ENCODE measurements around the gene THBS3. TPM values are rescaled to one million over a fixed set of nuclear protein-coding genes. Genes with fewer than 3 reads are reported as not detected.
A peak's percentile ranks its signal among the peaks of the same experiment; 100 is the strongest.
"Not testable (repeated sequence)": the region's sequence is repeated elsewhere in the genome, so short reads cannot be mapped to it uniquely, and the experiment has no call there.

The THBS3 gene
- total RNA-seq, 2 experiments from 2014 or later: 25.1 to 26.3 TPM

GRCh38 chr1:155227261-155228095 lies 19.8 kb upstream of the THBS3 start:
- Mint-ChIP-seq H3K4me3 (peak overlapping the region; percentile 95), H3K4me1 (peaks cover 24% of the 10 kb centered on the region), H3K27me3 (no peaks in the 10 kb centered on the region), H3K9me3 (no peaks in the 10 kb centered on the region), H3K36me3 (peaks cover 7% of the 10 kb centered on the region), H3K27ac (peak overlapping the region; percentile 92)
- ATAC-seq (ENCODE audit: low read depth) (peak; percentile 96), DNase-seq (peak; percentile 96)
- POLR2A ChIA-PET: interaction anchor here (0.6 to 2.8 kb wide), 10 partner anchors 10 to 176 kb away, joined by 3 to 32 read pairs (median 13); partner anchors contain the start of genes ADAM15, KRTCAP2, MTX1 and THBS3

GRCh38 chr1:155226910-155227260 lies 19.2 kb upstream of the THBS3 start:
- ATAC-seq (ENCODE audit: low read depth) (peak; percentile 31), DNase-seq (no peak)
- Mint-ChIP-seq H3K27ac (peak overlapping the region; percentile 92), H3K4me3 (peak overlapping the region; percentile 95), H3K36me3 (peaks cover 10% of the 10 kb centered on the region), H3K9me3 (no peaks in the 10 kb centered on the region), H3K27me3 (no peaks in the 10 kb centered on the region), H3K4me1 (peaks cover 24% of the 10 kb centered on the region)
- POLR2A ChIA-PET: interaction anchor here (0.6 to 2.8 kb wide), 11 partner anchors 9 to 176 kb away, joined by 3 to 32 read pairs (median 12); partner anchors contain the start of genes ADAM15, KRTCAP2, MTX1 and THBS3

- peaks cover 10% of the 10 kb centered on the region for H3K36me3 Mint-ChIP-seq
- H3K4me3 Mint-ChIP-seq: peak overlapping the region; percentile 95
- H3K27ac Mint-ChIP-seq: peak overlapping the region; percentile 92
- peaks cover 24% of the 10 kb centered on the region for H3K4me1 Mint-ChIP-seq
- H3K27me3 Mint-ChIP-seq: no peaks in the 10 kb centered on the region
- POLR2A ChIA-PET: interaction anchor here (0.7 to 3.0 kb wide), 11 partner anchors 8 to 175 kb away, joined by 3 to 32 read pairs (median 14); partner anchors contain the start of genes ADAM15, KRTCAP2, MTX1 and THBS3
- no peaks in the 10 kb centered on the region for H3K9me3 Mint-ChIP-seq
- ATAC-seq (ENCODE audit: low read depth) (peak; percentile 46), DNase-seq (peak; percentile 84)
These were observed 18.7 kb upstream of the THBS3 start for GRCh38 chr1:155226188-155226909.

- Mint-ChIP-seq H3K27ac (peak overlapping the region; percentile 92), H3K4me3 (peak overlapping the region; percentile 95), H3K4me1 (peaks cover 24% of the 10 kb centered on the region)
- not testable (repeated sequence) for DNase-seq; ATAC-seq (ENCODE audit: low read depth); H3K27me3 Mint-ChIP-seq; H3K9me3 Mint-ChIP-seq; H3K36me3 Mint-ChIP-seq
- POLR2A ChIA-PET: interaction anchor here (2.0 to 3.0 kb wide), 3 partner anchors 16 to 31 kb away, joined by 8 to 15 read pairs (median 10); partner anchors contain the start of genes MTX1 and THBS3
These were observed 17.7 kb upstream of the THBS3 start for GRCh38 chr1:155225404-155225759.

GRCh38 chr1:155223047-155223446 lies 15.3 kb upstream of the THBS3 start:
- ATAC-seq (ENCODE audit: low read depth): no peak
- peaks cover 13% of the 10 kb centered on the region for H3K36me3 Mint-ChIP-seq
- no peaks in the 10 kb centered on the region for H3K27me3 Mint-ChIP-seq
- no peak for DNase-seq
- H3K9me3 Mint-ChIP-seq: no peaks in the 10 kb centered on the region
- no peak overlapping the region for H3K27ac Mint-ChIP-seq
- H3K4me3 Mint-ChIP-seq: no peak overlapping the region
- POLR2A ChIA-PET: interaction anchor here (0.6 to 3.0 kb wide), 3 partner anchors 14 to 49 kb away, joined by 3 to 15 read pairs (median 3); partner anchors contain the start of genes MTX1 and THBS3
- H3K4me1 Mint-ChIP-seq: peaks cover 36% of the 10 kb centered on the region

- Mint-ChIP-seq H3K4me1 (peaks cover 23% of the 10 kb centered on the region), H3K27ac (peak overlapping the region; percentile 91)
- not testable (repeated sequence) for ATAC-seq (ENCODE audit: low read depth); H3K4me3 Mint-ChIP-seq; H3K9me3 Mint-ChIP-seq; H3K27me3 Mint-ChIP-seq; DNase-seq; H3K36me3 Mint-ChIP-seq
- POLR2A ChIA-PET: interaction anchor here (2.9 kb wide), 1 partner anchor 12 kb away, joined by 17 read pairs; the partner anchor contains the start of genes MTX1 and THBS3
These were observed 12.7 kb upstream of the THBS3 start for GRCh38 chr1:155220211-155220965.

GRCh38 chr1:155219592-155220031 lies 11.9 kb upstream of the THBS3 start:
- peak overlapping the region; percentile 91 for H3K27ac Mint-ChIP-seq
- ATAC-seq (ENCODE audit: low read depth) (peak; percentile 40), DNase-seq (no peak)
- H3K4me1 Mint-ChIP-seq: peaks cover 24% of the 10 kb centered on the region
- POLR2A ChIA-PET: interaction anchor here (0.5 to 2.9 kb wide), 4 partner anchors 12 to 61 kb away, joined by 4 to 17 read pairs (median 9); partner anchors contain the start of genes MTX1 and THBS3
- no peaks in the 10 kb centered on the region for H3K9me3 Mint-ChIP-seq
- H3K36me3 Mint-ChIP-seq: peaks cover 9% of the 10 kb centered on the region
- H3K4me3 Mint-ChIP-seq: peak overlapping the region; percentile 68
- no peaks in the 10 kb centered on the region for H3K27me3 Mint-ChIP-seq

GRCh38 chr1:155218854-155219591 lies 11.3 kb upstream of the THBS3 start:
- DNase-seq (no peak), ATAC-seq (ENCODE audit: low read depth) (no peak)
- Mint-ChIP-seq H3K4me1 (peaks cover 24% of the 10 kb centered on the region), H3K4me3 (peak overlapping the region; percentile 68), H3K27me3 (no peaks in the 10 kb centered on the region), H3K27ac (peak overlapping the region; percentile 91), H3K36me3 (peaks cover 9% of the 10 kb centered on the region), H3K9me3 (no peaks in the 10 kb centered on the region)
- POLR2A ChIA-PET: interaction anchor here (0.5 to 2.9 kb wide), 4 partner anchors 11 to 62 kb away, joined by 4 to 17 read pairs (median 9); partner anchors contain the start of genes MTX1 and THBS3

- H3K9me3 Mint-ChIP-seq, DNase-seq, H3K27ac Mint-ChIP-seq, H3K4me3 Mint-ChIP-seq, H3K27me3 Mint-ChIP-seq, POLR2A ChIA-PET, H3K36me3 Mint-ChIP-seq: not testable (repeated sequence)
- peaks cover 19% of the 10 kb centered on the region for H3K4me1 Mint-ChIP-seq
- ATAC-seq (ENCODE audit: low read depth): peak; percentile 20
These were observed 7.0 kb upstream of the THBS3 start for GRCh38 chr1:155214702-155215101.

- ATAC-seq (ENCODE audit: low read depth); H3K36me3 Mint-ChIP-seq; H3K9me3 Mint-ChIP-seq; H3K4me3 Mint-ChIP-seq; H3K27ac Mint-ChIP-seq; H3K27me3 Mint-ChIP-seq; POLR2A ChIA-PET; DNase-seq: not testable (repeated sequence)
- peaks cover 22% of the 10 kb centered on the region for H3K4me1 Mint-ChIP-seq
These were observed 4.3 kb upstream of the THBS3 start for GRCh38 chr1:155212051-155212440.

- H3K4me3 Mint-ChIP-seq; H3K27ac Mint-ChIP-seq; ATAC-seq (ENCODE audit: low read depth); H3K27me3 Mint-ChIP-seq; POLR2A ChIA-PET; H3K9me3 Mint-ChIP-seq; H3K36me3 Mint-ChIP-seq; DNase-seq: not testable (repeated sequence)
- H3K4me1 Mint-ChIP-seq: peaks cover 26% of the 10 kb centered on the region
These were observed 3.8 kb upstream of the THBS3 start for GRCh38 chr1:155211381-155212050.
